HepG2 (cell line): ENCODE measurements around the gene PRMT7. TPM values are rescaled to one million over a fixed set of nuclear protein-coding genes. Genes with fewer than 3 reads are reported as not detected.

ENCODE experiments used
- CEBPG ChIP-seq: IDR thresholded peaks from 2 replicates; pipeline ENCODE4 v1.6.1; 2016
- CSRNP1 ChIP-seq: sonication (generic); formaldehyde crosslinking; IDR thresholded peaks from 2 replicates; pipeline ENCODE4 v1.8.1; 2023; ENCODE audit warnings: mild to moderate bottlenecking, missing genetic modification reagents
- FOXK1 ChIP-seq: sonication (generic); formaldehyde crosslinking; IDR thresholded peaks from 2 replicates; pipeline ENCODE4 v1.4.0; 2020; ENCODE audit warnings: low read depth, missing genetic modification reagents, borderline replicate concordance
- GATA4 ChIP-seq: sonication (generic); IDR thresholded peaks from 2 replicates; pipeline ENCODE4 v1.6.1; 2016; ENCODE audit warnings: antibody characterized with exemption, low read depth, borderline replicate concordance
- HHEX ChIP-seq: IDR thresholded peaks from 2 replicates; pipeline ENCODE4 v1.6.1; 2016; ENCODE audit warnings: control low read depth
- IKZF5 ChIP-seq: IDR thresholded peaks from 2 replicates; pipeline ENCODE4 v1.6.1; 2018; ENCODE audit warnings: missing genetic modification reagents, mild to moderate bottlenecking, missing compliant biosample characterization
- MLXIP ChIP-seq: sonication (generic); formaldehyde crosslinking; IDR thresholded peaks from 2 replicates; pipeline ENCODE4 v1.9.0; 2021; ENCODE audit warnings: missing genetic modification reagents, borderline replicate concordance
- MTA1 ChIP-seq: sonication (generic); formaldehyde crosslinking; IDR thresholded peaks from 2 replicates; pipeline ENCODE4 v1.4.0; 2020; ENCODE audit warnings: missing genetic modification reagents, mild to moderate bottlenecking, borderline replicate concordance
- PAXIP1 ChIP-seq: sonication (generic); formaldehyde crosslinking; conservative IDR thresholded peaks from 2 replicates; pipeline ENCODE4 v1.4.0; 2020; ENCODE audit warnings: mild to moderate bottlenecking, missing genetic modification reagents, moderate library complexity
- RXRA ChIP-seq: sonication (generic); formaldehyde crosslinking; IDR thresholded peaks from 2 replicates; pipeline ENCODE4 v1.5.1; 2020; ENCODE audit warnings: missing genetic modification reagents
- SALL1 ChIP-seq: sonication (generic); formaldehyde crosslinking; IDR thresholded peaks from 2 replicates; pipeline ENCODE4 v1.8.0; 2022; ENCODE audit warnings: mild to moderate bottlenecking, missing genetic modification reagents
- SAP130 ChIP-seq: IDR thresholded peaks from 2 replicates; pipeline ENCODE4 v1.6.1; 2016; ENCODE audit warnings: low read depth
- SIN3A ChIP-seq: IDR thresholded peaks from 2 replicates; pipeline ENCODE4 v1.6.1; 2011; ENCODE audit warnings: low read depth, mild to moderate bottlenecking, control low read depth, low read length, borderline replicate concordance
- ZBTB2 ChIP-seq: sonication (generic); formaldehyde crosslinking; IDR thresholded peaks from 2 replicates; pipeline ENCODE4 v1.8.0; 2022; ENCODE audit warnings: low read depth, missing genetic modification reagents
- ZNF33A ChIP-seq: sonication (generic); formaldehyde crosslinking; IDR thresholded peaks from 2 replicates; pipeline ENCODE4 v1.5.1; 2020; ENCODE audit warnings: missing genetic modification reagents, mild to moderate bottlenecking, moderate library complexity, borderline replicate concordance
- ZNF841 ChIP-seq: sonication (generic); formaldehyde crosslinking; IDR thresholded peaks from 2 replicates; pipeline ENCODE4 v1.8.1; 2023; ENCODE audit warnings: missing genetic modification reagents, borderline replicate concordance
- polyA plus RNA-seq, 8 experiments: library from polyadenylated mRNA; depleted of rRNA in 3 of 8; stranded (reverse) in 7 of 8; unstranded in 1 of 8; fragments of >200 nt; fragmentation: Illumina TruSeq in 4 of 8; extraction: Trizol in 4 of 8; gene quantifications; 2 replicates each; pipeline versions ENCODE4 v1.2.1 to v1.2.3, GENCODE V29; 2011 to 2016; ENCODE audit warnings: low read depth in 4 of 8, missing spikeins in 1 of 8, mixed read lengths in 1 of 8; ENCODE audit not compliant: insufficient read depth in 1 of 8
- total RNA-seq, 5 experiments: library from RNA; depleted of rRNA; stranded (reverse); fragments of >200 nt; fragmentation: Illumina TruSeq; extraction: Trizol; gene quantifications; 2 replicates each; pipeline ENCODE4 v1.2.3, GENCODE V29; 2016; ENCODE audit warnings: low read depth in 1 of 5

The PRMT7 gene
- total and polyA plus RNA-seq, 2 of the 13 experiments (the other 11 are each of a cell fraction or from before 2014, with no cell fraction given) = 47.5 to 55.0 TPM

- no peak for TF ChIP-seq ZNF33A (CRISPR knock-in tag)
- peak; percentile 44; the same call in 1 of the 2 replicates for TF ChIP-seq GATA4
- peak; percentile 95 for TF ChIP-seq IKZF5
- TF ChIP-seq MTA1 (CRISPR knock-in tag) = peak; percentile 72; the same call in 1 of the 2 replicates
- TF ChIP-seq MLXIP (CRISPR knock-in tag) = no peak
- TF ChIP-seq PAXIP1 = peak; percentile 98
- peak; percentile 88 for TF ChIP-seq FOXK1
- TF ChIP-seq ZNF841 = no peak
- TF ChIP-seq RXRA (CRISPR knock-in tag) = peak; percentile 92
- peak; percentile 47; the same call in 1 of the 2 replicates for TF ChIP-seq CSRNP1 (CRISPR knock-in tag)
- peak; percentile 91 for TF ChIP-seq HHEX
- TF ChIP-seq SALL1 (CRISPR knock-in tag) = peak; percentile 96
- TF ChIP-seq ZBTB2 (CRISPR knock-in tag) = no peak
- TF ChIP-seq CEBPG (CRISPR knock-in tag) = peak; percentile 88
- peak; percentile 99 for TF ChIP-seq SAP130 (CRISPR knock-in tag)
- peak; percentile 79; the same call in 1 of the 2 replicates for TF ChIP-seq SIN3A
Measured at GRCh38 chr16:68281368-68282063, 29.3 kb upstream of the PRMT7 start (continued).
